Measurements from ENCODE around the gene ZBTB7B. TPM values are rescaled to one million over a fixed set of nuclear protein-coding genes. Genes with fewer than 3 reads are reported as not detected.

The ZBTB7B gene
- total and polyA plus RNA-seq, 2 donors (not counting 1 experiment from before 2014, with no cell fraction given): 55.7 to 67.3 TPM

- Histone ChIP-seq H2AFZ (ENCODE audit: insufficient read depth, low read depth, low read length, poor library complexity, severe bottlenecking) (no peak overlapping the region), H3K27me3 (replicated peaks in 1 of 4; ENCODE audit: control extremely low read depth in 1 of 4, control insufficient read depth in 3 of 4, insufficient read depth in 4 of 4, low read length in 3 of 4) (no peaks in the 10 kb centered on the region), H3K36me3 (replicated peaks in 1 of 2; ENCODE audit: control extremely low read depth in 1 of 2, control insufficient read depth in 1 of 2, extremely low read depth in 1 of 2, insufficient read depth in 2 of 2, low read length in 1 of 2) (peaks cover 0 to 36% of the 10 kb centered on the region in 2 experiments), H3K9ac (ENCODE audit: low read length) (no peak overlapping the region), H3K4me2 (replicated peaks; ENCODE audit: low read depth, low read length, poor library complexity, severe bottlenecking) (no peak overlapping the region), H3K9me3 (ENCODE audit: control extremely low read depth in 1 of 3, control insufficient read depth in 2 of 3, insufficient read depth in 1 of 3, low read length in 2 of 3) (no peaks in the 10 kb centered on the region), H4K20me1 (ENCODE audit: control insufficient read depth, insufficient read depth, low read length, poor library complexity, severe bottlenecking) (peaks cover 26% of the 10 kb centered on the region), H3K4me1 (ENCODE audit: control insufficient read depth in 2 of 2, insufficient read depth in 2 of 2, low read length in 2 of 2) (peaks cover 0 to 2% of the 10 kb centered on the region in 2 donors), H3K79me2 (ENCODE audit: control insufficient read depth, insufficient read depth, low read length) (peaks cover 22% of the 10 kb centered on the region), H3K4me3 (ENCODE audit: control extremely low read depth in 1 of 5, extremely low read depth in 1 of 5, insufficient read depth in 1 of 5, low read depth in 2 of 5, low read length in 4 of 5) (no peak overlapping the region), H3K27ac (ENCODE audit: low read length in 2 of 2) (no peak overlapping the region)
- DNase-seq: no peak
- no peak overlapping the region for H3K27ac Mint-ChIP-seq
- H3K9me3 Mint-ChIP-seq (ENCODE audit: insufficient read depth): no peaks in the 10 kb centered on the region
- TF ChIP-seq CTCF (IDR thresholded peaks at IDR 0.05) (no peak), EZH2 (IDR thresholded peaks at IDR 0.05; ENCODE audit: borderline replicate concordance, insufficient read depth, low read depth, low read length, poor library complexity, severe bottlenecking) (no peak)
- CTCF ChIA-PET: interaction anchor here (0.9 to 18.4 kb wide), 4 partner anchors 14 to 67 kb away, joined by 3 to 295 read pairs (median 6); no protein-coding TSS in a partner anchor
- ATAC-seq (ENCODE audit: low read depth): no peak
- intact Hi-C loops (cut with micrococcal nuclease): no loop called here
- POLR2A ChIA-PET: interaction anchor here (0.7 kb wide), 3 partner anchors 31 to 731 kb away, joined by 3 to 5 read pairs (median 5); partner anchors contain the start of gene PYGO2
- H3K27me3 Mint-ChIP-seq: no peaks in the 10 kb centered on the region
- no peak overlapping the region for H3K4me3 Mint-ChIP-seq
- peaks cover 20% of the 10 kb centered on the region for H3K4me1 Mint-ChIP-seq
- WGBS (ENCODE audit: insufficient coverage): 74% methylated on average over 3 of the region's 14 CpGs
Measured at GRCh38 chr1:154992721-154993571, 9.7 kb upstream of the ZBTB7B start.
